Mammary epithelial cell (primary cell): ENCODE data around the gene AMDHD1.

ENCODE experiments used
- CTCF ChIP-seq, 2 donors: IDR thresholded peaks in 1 of 2; conservative IDR thresholded peaks in 1 of 2; 2 replicates each; pipeline ENCODE4 v1.5.1; 2011 to 2012; ENCODE audit warnings: inconsistent platforms in 2 of 2, low read length in 2 of 2, mild to moderate bottlenecking in 2 of 2, control low read depth in 1 of 2, low read depth in 1 of 2; ENCODE audit not compliant: insufficient read depth in 1 of 2; ENCODE audit errors: extremely low read depth in 1 of 2
- EZH2 ChIP-seq: IDR thresholded peaks from 2 replicates; pipeline ENCODE4 v1.6.1; 2012; ENCODE audit warnings: low read length, inconsistent platforms, borderline replicate concordance

GRCh38 chr12:95962222-95962621 is 19.1 kb downstream of the AMDHD1 start:
- no peak for TF ChIP-seq EZH2
- TF ChIP-seq CTCF (conservative IDR thresholded peaks at IDR 0.05 in 1 of 2, IDR thresholded peaks at IDR 0.05 in 1 of 2; ENCODE audit: extremely low read depth in 1 of 2, insufficient read depth in 1 of 2, low read depth in 1 of 2, low read length in 2 of 2) = no peak
